Colon (tissue), 2 donors: ENCODE measurements around the gene MAP3K2.
"Not testable (repeated sequence)": the region's sequence is repeated elsewhere in the genome, so short reads cannot be mapped to it uniquely, and the experiment has no call there.

Experiments used
- FAIRE-seq: peaks from 2 replicates; lab custom pipeline; 2012; peaks lifted over from hg19 to GRCh38; lab: Jason Lieb, UNC
- donor health status: control.
- donor health status: control.

MAP3K2 gene

DNA sequence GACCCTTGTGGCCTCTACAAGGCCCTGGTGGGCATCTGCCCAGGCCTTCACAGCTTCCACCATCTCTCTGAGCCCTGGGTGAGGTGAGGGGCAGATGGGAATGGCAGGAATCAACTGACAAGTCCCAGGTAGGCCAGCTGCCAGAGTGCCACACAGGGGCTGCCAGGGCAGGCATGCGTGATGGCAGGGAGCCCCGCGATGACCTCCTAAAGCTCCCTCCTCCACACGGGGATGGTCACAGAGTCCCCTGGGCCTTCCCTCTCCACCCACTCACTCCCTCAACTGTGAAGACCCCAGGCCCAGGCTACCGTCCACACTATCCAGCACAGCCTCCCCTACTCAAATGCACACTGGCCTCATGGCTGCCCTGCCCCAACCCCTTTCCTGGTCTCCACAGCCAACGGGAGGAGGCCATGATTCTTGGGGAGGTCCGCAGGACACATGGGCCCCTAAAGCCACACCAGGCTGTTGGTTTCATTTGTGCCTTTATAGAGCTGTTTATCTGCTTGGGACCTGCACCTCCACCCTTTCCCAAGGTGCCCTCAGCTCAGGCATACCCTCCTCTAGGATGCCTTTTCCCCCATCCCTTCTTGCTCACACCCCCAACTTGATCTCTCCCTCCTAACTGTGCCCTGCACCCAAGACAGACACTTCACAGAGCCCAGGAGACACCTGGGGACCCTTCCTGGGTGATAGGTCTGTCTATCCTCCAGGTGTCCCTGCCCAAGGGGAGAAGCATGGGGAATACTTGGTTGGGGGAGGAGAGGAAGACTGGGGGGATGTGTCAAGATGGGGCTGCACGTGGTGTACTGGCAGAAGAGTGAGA is 32.5 kb upstream of the MAP3K2 start:
- FAIRE-seq = no peak

DNA sequence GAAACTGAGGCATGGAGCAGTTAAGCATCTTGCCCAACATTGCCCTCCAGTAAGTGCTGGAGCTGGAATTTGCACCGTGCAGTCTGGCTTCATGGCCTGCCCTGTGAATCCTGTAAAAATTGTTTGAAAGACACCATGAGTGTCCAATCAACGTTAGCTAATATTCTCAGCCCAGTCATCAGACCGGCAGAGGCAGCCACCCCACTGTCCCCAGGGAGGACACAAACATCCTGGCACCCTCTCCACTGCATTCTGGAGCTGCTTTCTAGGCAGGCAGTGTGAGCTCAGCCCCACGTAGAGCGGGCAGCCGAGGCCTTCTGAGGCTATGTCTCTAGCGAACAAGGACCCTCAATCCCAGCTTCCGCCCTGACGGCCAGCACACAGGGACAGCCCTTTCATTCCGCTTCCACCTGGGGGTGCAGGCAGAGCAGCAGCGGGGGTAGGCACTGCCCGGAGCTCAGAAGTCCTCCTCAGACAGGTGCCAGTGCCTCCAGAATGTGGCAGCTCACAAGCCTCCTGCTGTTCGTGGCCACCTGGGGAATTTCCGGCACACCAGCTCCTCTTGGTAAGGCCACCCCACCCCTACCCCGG is 31.8 kb upstream of the MAP3K2 start:
- no peak for FAIRE-seq

DNA sequence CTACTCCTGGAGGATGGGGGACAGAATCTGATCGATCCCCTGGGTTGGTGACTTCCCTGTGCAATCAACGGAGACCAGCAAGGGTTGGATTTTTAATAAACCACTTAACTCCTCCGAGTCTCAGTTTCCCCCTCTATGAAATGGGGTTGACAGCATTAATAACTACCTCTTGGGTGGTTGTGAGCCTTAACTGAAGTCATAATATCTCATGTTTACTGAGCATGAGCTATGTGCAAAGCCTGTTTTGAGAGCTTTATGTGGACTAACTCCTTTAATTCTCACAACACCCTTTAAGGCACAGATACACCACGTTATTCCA is 31.3 kb upstream of the MAP3K2 start:
- no peak for FAIRE-seq

DNA sequence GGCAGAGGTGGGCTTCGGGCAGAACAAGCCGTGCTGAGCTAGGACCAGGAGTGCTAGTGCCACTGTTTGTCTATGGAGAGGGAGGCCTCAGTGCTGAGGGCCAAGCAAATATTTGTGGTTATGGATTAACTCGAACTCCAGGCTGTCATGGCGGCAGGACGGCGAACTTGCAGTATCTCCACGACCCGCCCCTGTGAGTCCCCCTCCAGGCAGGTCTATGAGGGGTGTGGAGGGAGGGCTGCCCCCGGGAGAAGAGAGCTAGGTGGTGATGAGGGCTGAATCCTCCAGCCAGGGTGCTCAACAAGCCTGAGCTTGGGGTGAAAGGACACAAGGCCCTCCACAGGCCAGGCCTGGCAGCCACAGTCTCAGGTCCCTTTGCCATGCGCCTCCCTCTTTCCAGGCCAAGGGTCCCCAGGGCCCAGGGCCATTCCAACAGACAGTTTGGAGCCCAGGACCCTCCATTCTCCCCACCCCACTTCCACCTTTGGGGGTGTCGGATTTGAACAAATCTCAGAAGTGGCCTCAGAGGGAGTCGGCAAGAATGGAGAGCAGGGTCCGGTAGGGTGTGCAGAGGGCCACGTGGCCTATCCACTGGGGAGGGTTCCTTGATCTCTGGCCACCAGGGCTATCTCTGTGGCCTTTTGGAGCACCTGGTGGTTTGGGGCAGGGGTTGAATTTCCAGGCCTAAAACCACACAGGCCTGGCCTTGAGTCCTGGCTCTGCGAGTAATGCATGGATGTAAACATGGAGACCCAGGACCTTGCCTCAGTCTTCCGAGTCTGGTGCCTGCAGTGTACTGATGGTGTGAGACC is 30.7 kb upstream of the MAP3K2 start, which contains the start of gene PROC:
TSS of gene PROC (plus strand) at position 128 of the 812 bp plus-strand sequence. CDS start 1,516 bp downstream, outside the sequence.
- FAIRE-seq = no peak

DNA sequence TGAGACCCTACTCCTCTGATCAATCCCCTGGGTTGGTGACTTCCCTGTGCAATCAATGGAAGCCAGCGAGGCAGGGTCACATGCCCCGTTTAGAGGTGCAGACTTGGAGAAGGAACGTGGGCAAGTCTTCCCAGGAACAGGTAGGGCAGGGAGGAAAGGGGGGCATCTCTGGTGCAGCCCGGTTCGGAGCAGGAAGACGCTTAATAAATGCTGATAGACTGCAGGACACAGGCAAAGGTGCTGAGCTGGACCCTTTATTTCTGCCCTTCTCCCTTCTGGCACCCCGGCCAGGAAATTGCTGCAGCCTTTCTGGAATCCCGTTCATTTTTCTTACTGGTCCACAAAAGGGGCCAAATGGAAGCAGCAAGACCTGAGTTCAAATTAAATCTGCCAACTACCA is 29.6 kb upstream of the MAP3K2 start:
- FAIRE-seq = no peak

DNA sequence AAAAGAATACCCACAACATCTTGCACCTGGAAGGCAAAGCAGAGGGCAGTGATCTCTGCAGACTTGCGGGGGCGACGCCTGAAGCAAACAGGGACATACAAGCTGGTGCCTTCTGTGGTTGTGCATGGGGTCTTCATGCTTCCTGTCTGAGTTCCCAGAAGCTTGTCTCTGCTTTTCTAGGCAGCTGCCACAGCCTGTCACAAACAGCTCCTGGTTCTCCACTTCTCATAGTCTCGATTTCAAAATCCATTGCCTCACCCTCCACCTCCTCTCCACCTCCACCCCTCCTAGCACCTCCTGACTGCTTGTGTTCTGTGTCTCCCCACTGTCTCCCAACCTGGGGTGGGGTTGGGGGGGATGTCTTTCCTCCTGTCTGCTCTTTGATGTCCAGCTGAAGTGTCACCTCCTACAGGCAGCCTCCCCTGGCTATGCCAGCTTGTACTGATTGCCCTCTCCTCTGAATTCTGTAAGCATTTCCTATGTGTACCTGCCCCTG is 28.8 kb upstream of the MAP3K2 start:
- no peak for FAIRE-seq

DNA sequence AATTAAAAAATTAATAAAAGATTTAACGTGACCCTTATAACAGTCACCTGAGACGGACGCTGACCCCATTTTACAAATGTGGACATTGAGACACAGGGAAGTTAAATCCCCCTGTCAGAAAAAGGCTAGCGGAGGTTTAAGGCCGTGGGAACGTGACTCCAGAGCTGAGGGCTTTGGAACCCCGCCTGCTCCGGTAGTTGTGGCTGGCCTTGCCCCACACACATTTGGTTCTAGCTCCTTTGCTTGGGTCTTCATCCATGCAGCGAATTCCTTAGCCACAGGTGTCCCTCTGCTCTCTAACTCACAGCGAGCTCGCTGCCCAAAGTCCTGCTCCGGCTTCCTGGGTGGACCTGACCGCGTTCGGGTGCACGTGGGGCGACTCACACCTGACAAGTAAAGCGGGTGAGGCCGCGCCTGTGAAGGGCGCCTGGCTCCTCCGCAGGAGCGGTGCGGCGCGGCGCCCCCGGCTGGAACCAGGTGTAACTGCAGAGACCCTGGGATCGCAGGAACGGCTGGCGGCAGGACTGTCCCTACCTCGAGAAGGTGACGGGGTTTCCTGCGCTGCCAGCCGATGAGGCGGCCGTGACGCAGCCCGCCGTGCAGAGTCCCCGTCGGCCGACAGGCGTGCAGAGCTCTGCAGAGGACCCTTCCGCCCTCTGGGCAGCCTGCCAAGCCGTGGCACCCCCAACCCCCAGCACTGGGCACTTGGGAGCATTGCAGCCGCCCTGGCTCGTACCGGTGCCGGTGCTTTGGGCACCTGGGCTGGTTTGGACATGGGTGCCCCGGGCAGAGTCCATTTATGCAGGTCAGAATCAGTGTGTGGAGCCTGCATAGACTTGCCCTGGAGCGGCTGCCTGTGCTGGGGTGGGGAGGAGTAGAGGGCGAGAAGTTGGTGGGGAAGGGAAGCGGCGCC is 28.1 kb upstream of the MAP3K2 start:
- no peak for FAIRE-seq

DNA sequence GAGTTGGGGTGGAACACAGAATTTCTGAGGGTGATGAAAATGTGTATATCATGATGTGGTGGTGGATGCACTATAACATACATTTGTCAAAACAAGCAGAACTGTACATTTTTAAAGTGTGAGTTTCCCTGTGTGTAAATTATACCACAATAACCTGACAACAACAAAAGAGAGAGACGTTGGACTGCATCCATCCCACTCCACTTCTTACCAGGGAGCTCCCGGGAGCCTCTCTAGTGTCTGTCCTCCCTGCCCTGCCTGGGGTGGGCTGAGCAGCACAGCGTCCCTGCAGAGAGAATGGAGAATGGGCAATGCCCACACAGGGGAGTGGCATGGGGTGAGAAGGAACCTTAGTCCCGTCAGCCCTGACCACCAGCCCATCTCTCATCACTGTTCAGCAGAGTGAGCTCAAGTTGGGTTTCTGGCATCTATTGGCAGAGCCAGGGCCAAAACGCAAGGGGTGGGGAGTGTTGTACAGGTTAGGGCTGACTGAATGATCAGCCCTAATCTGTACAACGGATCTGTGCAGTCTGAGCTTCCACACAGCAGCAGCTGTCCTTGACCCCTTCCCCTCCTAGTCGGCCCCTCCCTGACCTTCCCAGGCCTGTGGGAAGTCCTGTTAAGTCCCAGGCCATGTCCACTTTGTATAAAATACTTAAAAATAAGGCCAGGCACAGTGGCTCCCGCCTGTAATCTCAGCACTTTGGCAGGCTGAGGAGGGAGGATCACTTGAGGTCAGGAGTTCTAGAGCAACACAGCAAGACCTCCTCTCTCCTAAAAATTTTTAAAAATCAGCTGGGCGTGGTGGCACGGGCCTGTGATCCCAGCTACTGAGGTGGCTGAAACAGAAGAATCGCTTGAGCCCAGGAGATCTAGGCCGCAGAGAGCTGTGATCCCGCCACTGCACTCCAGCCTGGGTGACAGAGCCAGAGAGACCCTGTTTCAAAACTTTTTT is 27.1 kb upstream of the MAP3K2 start:
- FAIRE-seq = no peak

DNA sequence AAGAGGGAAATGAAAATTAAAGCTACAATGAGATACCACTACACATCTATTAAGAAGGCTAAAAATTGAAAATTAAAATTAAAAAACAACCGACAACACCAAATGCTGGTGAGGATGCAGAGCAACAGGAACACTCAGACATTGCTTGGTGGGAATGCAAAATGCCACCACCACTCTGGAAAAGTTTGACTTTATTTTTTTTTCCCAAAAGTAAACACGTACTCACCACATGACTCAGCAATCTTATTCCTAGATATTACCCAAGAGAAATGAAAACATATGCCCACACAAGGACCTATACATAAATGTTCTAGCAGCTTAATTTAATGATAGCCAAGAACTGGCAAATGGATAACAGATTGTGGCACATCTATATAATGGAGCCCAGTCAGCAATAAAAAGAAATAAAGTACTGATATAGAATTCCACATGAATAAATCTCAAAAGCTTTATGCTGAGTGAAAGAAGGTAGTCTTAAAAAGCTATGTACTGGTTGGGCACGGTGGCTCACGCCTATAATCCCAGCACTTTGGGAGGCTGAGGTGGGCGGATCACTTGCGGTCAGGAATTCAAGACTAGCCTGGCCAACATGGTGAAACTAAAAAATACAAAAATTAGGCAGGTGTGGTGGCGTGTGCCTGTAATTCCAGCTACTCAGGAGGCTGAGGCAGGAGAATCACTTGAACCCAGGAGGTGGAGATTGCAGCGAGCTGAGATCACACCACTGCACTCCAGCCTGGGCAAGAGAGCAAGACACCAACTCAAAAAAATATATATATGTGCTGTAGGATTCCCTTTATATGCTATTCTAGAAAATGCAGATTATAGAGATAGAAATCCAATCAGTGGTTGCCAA is 26.2 kb upstream of the MAP3K2 start:
- FAIRE-seq = no peak

DNA sequence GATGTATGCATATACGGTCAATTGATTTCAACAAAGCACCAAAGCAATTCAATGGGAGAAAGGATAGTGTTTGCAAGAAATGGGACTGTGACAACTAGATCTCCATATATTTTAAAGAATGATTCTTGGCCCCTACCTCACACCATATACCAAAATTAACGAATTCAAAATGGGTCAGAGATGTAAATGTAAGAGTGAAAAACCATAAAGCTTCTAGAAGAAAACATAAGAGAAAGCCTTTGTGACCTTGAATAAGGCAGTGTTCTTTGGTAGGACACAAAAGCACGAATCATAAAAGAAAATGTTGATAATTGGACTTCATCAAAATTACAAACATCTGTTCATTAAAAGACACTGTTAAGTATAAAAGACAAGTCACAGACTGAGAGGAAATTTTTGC is 25.4 kb upstream of the MAP3K2 start:
- FAIRE-seq = no peak

DNA sequence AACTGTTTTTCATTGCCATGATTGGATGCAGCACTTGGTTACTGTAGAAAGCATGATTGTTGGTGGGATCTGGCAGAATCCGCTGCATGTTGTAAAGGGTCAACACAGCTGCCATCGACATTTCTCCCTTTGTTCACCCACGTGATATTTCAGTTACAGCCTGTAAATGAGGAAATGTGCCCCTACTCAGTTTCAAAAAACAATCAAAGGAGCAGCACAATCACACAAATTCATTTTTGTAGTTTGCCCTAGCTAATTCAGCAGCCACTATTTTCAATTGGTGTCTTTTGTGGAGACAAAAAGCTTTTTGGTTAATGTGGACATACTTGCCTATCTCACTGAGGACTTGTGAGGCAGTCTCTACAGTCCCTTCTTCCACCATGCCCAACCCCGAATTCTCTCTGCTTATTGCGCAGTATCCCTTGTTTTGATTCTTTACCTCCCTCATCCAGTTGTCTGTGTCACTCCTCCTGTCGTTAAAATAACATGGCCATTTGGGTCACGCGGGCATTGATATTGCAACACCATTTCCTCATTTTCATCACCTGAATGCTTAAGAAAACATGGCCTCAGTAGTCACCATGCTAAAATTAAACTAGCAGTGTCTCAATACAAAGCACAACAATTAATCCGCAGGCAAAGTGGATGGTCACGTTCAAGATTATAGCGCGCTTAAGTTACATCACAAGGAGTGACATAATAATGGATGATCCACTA is 24.0 kb upstream of the MAP3K2 start:
- no peak for FAIRE-seq

DNA sequence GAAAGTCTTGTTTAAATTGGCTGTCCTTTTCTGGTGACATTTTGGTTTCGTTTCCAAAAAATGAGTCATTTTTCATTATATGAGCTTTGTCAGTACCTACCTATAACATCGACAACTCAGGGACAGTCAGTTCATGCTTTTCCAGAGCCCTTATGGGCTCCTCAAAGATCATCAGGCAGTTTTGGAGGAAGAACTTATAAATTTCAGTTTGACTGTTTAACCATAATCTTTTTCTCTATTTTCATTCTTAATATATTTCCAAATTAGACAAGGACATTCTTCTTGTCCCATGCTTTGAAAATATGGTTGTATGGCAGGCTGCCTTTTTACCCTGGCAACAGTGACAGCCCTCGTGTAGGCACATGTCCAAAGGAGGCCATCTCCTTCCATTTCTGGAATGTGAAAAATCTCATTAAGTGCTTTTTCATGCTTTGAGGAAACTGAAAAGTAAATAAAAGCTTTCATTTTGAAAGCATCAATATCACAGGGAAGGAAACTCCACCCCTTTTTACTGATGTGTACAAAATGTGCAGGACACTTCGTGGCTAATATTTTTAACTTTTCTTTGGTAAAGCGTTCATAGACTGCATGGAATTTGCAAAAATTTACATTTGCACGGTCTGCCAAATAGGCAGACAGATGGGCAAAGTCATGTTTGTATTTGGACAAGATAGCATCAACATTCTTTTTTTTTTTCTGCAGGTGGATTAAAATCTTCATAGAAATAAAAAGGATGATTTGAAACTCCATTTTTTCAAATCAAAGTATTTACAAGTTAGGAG is 23.3 kb upstream of the MAP3K2 start:
- FAIRE-seq = no peak

DNA sequence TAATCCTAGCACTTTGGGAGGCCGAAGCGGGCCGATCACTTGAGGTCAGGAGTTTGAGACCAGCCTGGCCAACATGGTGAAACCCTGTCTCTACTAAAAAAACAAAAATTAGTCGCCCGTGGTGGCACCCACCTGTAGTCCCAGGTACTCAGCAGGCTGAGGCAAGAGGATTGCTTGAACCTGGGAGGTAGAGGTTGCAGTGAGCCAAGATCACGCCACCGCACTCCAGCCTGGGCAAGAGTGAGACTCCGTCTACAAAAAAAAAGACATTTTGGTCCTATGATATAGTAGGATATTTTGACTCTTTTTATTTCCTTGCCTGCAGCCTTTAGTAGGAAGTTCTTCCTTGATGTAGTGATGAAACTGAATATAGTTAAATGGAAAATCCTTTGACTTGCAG is 21.9 kb upstream of the MAP3K2 start:
- not testable (repeated sequence) for FAIRE-seq

DNA sequence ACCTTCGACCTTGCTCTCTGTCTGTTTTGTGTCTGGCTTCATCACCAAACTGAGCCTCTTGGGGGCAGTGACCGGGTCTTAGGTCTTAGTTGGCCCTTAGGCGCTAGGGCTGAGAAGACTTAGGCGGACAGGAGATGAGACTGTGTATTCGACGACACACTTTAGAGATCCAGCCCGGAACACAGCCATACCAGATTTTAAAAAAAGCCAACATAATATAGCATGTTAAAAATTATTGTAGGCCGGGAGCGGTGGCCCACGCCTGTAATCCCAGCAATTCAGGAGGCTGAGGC is 21.0 kb upstream of the MAP3K2 start:
- FAIRE-seq = no peak

DNA sequence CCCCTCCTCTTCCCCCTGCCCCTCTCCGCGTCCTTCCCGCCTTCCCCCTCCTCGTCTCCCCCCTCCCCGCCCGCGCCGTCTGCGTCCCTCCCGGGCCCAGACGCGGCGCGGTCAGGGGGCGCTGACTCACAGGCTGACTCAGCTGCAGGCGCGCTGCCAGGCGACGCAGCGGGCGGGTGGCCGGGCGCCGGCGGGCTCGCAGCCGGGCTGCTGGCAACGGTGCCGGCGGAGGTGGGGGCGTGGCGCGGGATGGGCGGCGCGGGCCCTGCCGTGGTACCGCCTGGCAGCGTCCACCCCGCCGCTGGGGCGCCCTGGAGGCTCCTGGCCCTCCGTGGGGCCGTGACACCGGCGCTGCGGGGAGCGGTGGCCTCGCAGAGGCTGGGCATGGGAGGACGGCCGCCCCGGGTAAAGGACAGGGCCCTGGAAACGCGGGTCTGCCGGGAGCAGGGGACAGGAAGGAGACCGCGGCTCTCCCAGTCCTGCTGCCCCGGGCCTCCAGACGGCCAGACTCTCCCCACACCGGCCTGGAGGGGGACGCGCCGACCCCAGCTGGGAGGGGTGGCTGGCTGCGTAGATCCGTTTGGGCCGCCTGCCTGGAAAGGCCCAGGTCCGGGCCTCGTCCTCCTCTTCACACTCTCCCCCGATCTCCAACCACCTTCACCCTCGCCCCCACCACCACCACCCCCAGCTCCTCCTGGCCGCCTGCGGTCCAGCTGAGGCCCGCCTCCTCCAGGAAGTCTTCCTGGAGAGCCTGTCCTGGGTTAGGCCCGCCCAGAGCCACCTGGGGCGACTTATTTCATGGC is 20.4 kb upstream of the MAP3K2 start:
- no peak for FAIRE-seq

DNA sequence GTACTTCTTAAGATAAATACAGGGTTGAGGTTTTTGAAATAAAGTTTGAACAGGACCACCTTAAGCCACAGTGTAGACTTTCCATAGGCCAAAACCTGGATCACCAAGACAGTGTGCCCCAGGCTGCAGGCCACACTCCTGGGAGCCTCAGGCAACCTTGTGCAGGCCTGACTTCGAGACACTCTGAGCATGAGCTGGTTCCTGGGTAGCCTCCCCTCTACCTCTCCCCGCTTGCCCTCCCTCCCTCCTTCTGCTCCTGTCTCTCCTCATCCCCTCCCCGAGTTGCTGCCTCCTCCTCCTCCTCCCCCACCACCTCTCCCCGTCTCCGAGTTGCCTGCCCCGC is 19.9 kb upstream of the MAP3K2 start:
- FAIRE-seq = no peak

DNA sequence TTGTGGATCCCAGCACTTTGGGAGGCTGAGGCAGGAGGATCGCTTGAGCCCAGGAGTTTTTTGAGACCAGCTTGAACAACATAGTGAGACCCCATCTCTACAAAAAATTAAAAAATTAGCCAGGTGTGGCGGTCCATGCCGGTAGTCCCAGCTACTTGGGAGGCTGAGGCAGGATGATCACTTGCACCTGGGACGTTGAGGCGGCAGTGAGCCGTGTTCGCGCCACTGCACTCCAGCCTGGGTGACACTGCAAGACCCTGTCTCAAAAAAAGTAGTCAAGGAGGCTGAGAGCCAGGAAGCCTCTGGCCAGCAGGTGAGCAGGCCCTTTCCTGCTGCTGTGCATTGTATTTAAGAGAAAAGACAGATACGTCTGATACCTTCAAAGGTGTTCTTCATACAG is 19.3 kb upstream of the MAP3K2 start:
- no peak for FAIRE-seq

DNA sequence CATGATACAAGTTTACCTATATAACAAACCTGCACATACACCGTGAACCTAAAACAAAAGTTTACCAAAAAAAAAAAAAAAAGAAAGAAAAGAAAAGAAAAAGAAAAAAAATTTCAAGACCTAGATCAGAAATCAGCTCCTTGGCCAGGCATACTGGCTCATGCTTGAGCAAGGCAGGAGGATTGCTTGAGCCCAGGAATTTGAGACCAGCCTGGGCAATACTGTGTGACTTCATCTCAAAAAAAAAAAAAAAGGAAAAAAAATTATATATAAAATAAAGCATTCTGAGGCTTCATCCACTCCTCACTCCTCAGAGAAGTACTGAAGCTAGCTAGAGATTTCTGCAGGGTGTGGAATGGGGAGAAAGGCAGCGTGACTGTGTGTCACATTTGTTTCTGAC is 18.7 kb upstream of the MAP3K2 start:
- no peak for FAIRE-seq
